Chondrocyte (in vitro differentiated cells): ENCODE results near the gene PANK1. TPM values are rescaled to one million over a fixed set of nuclear protein-coding genes. Genes with fewer than 3 reads are reported as not detected.

Source experiments
- DNase-seq: peaks from one replicate; pipeline ENCODE4 v3.0.0; 2021; ENCODE audit warnings: mixed read lengths, low spot score
- H3K27ac Mint-ChIP-seq: one replicate; pipeline ENCODE4 v1.8.0; 2021; ENCODE audit warnings: mild to moderate bottlenecking, moderate library complexity, mixed read lengths; ENCODE audit not compliant: unreplicated experiment
- H3K27me3 Mint-ChIP-seq: 2 replicates; pipeline ENCODE4 v1.8.0; 2021; ENCODE audit warnings: low read depth, mixed read lengths
- H3K36me3 Mint-ChIP-seq: 2 replicates; pipeline ENCODE4 v1.8.0; 2021; ENCODE audit warnings: low read depth, mixed read lengths
- H3K4me1 Mint-ChIP-seq: 2 replicates; pipeline ENCODE4 v1.8.0; 2021; ENCODE audit warnings: low read depth, mild to moderate bottlenecking, mixed read lengths
- H3K4me3 Mint-ChIP-seq: one replicate; pipeline ENCODE4 v1.8.0; 2021; ENCODE audit warnings: mild to moderate bottlenecking, moderate library complexity, mixed read lengths; ENCODE audit not compliant: unreplicated experiment
- H3K9me3 Mint-ChIP-seq: 2 replicates; pipeline ENCODE4 v1.8.0; 2021; ENCODE audit warnings: low read depth, mixed read lengths
- total RNA-seq: library from RNA; stranded (reverse); gene quantifications from 3 replicates; pipeline ENCODE4 v1.2.1, GENCODE V29; 2021
- TF ChIP-seq, protein P1 (sequence below): fragments of 200-600 bp; sonication (generic); IDR thresholded peaks from 2 replicates; pipeline ENCODE4 v1.5.0; 2021; ENCODE audit warnings: antibody characterized with exemption, mild to moderate bottlenecking, moderate library complexity

The PANK1 gene
- total RNA-seq, 1 donor from 2014 or later, result 7.6 TPM

DNA sequence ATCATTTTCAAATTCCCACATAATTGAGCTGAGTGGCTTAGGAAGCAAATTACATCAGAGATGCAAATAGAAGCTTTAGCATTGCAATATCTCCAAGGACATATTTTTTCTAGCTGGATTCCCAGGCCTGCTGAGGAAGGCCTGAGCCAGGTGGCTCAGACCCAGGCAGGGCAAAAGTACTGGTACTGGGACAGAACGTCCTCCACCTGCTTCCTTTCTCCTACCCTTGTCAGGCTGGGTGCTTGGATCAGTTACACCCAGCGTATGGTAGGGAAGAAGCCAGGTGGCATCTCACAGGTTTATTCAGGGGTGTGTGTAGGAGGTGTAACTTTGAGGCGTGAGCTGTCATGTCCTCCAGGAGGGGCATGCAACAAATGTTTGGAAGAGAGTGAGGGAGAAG lies 3.0 kb upstream of the PANK1 start:
- Mint-ChIP-seq H3K4me1 (peaks cover 13% of the 10 kb centered on the region), H3K9me3 (no peaks in the 10 kb centered on the region)
- TF ChIP-seq, protein P1, sequence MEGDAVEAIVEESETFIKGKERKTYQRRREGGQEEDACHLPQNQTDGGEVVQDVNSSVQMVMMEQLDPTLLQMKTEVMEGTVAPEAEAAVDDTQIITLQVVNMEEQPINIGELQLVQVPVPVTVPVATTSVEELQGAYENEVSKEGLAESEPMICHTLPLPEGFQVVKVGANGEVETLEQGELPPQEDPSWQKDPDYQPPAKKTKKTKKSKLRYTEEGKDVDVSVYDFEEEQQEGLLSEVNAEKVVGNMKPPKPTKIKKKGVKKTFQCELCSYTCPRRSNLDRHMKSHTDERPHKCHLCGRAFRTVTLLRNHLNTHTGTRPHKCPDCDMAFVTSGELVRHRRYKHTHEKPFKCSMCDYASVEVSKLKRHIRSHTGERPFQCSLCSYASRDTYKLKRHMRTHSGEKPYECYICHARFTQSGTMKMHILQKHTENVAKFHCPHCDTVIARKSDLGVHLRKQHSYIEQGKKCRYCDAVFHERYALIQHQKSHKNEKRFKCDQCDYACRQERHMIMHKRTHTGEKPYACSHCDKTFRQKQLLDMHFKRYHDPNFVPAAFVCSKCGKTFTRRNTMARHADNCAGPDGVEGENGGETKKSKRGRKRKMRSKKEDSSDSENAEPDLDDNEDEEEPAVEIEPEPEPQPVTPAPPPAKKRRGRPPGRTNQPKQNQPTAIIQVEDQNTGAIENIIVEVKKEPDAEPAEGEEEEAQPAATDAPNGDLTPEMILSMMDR, result no peak

DNA sequence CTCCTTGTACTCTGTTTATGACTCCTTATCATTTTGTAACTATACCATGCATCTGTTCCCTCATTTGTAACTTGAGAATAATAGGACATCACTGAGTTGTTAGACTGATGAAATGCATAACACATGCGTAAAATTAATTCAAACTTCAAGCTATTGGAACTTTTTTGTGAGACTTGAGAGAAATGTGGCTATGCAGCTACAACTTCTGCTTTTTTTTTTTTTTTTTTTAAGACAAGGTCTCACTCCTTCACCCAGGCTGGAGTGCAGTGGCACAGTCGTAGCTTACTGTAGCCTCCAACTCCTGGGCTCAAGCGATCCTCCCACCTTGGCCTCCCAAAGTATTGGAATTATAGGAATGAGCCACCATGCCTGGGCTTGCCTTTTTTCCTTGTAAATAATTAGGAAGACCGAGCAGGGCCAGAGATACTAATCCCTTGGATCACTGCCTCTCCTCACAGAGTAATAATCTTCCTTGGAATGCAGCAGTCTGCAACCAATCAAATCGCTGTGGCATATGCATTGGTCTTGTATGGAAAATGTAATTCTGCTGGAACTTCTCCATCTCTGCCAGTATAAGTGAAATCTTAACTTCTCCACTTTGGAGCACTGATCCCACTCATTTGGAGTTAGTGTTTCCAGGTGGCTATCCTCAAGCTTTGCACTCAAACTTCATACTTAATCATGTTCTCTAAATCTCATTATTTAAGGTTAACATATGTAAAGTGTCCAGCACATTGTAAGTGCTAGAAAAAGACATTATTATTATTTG lies 2.0 kb upstream of the PANK1 start:
- H3K4me1 Mint-ChIP-seq, result peaks cover 17% of the 10 kb centered on the region
- no peaks in the 10 kb centered on the region for H3K9me3 Mint-ChIP-seq
- H3K27me3 Mint-ChIP-seq, result no peaks in the 10 kb centered on the region

More for the DNA sequence above, 3.0 kb upstream of the PANK1 start:
- Mint-ChIP-seq H3K4me3 (no peak overlapping the region), H3K36me3 (no peaks in the 10 kb centered on the region), H3K27ac (no peak overlapping the region), H3K27me3 (no peaks in the 10 kb centered on the region)
- DNase-seq, result no peak

DNA sequence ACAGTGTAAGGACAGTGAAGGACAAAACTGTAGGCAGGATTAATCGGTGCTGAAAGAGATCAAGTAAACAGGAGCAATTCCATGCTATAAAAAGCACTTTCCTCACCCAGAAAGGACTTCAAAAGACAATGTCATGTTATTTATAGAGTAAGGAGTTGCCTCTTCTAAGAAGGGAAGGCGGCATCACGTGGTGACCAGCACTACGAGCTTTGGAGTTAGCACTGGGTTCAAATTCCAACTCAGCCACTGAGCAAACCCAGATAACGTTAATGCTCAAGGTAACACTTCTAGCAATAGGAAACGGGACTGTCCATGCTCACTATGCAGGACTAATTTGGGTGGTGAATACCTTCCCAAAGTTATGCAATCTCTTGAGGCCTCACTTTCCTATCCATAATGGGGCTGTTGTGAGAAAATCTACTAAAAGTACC lies 715 bp upstream of the PANK1 start:
- TF ChIP-seq, protein P1, result no peak
- no peaks in the 10 kb centered on the region for H3K27me3 Mint-ChIP-seq
- peak overlapping the region; percentile 100 for H3K27ac Mint-ChIP-seq
- H3K4me3 Mint-ChIP-seq, result no peak overlapping the region
- DNase-seq, result no peak
- peaks cover 20% of the 10 kb centered on the region for H3K4me1 Mint-ChIP-seq
- no peaks in the 10 kb centered on the region for H3K36me3 Mint-ChIP-seq
- no peaks in the 10 kb centered on the region for H3K9me3 Mint-ChIP-seq

More for the DNA sequence above, 2.0 kb upstream of the PANK1 start:
- H3K4me3 Mint-ChIP-seq, result no peak overlapping the region
- H3K36me3 Mint-ChIP-seq, result no peaks in the 10 kb centered on the region
- DNase-seq, result no peak
- no peak overlapping the region for H3K27ac Mint-ChIP-seq
- TF ChIP-seq, protein P1, result no peak

DNA sequence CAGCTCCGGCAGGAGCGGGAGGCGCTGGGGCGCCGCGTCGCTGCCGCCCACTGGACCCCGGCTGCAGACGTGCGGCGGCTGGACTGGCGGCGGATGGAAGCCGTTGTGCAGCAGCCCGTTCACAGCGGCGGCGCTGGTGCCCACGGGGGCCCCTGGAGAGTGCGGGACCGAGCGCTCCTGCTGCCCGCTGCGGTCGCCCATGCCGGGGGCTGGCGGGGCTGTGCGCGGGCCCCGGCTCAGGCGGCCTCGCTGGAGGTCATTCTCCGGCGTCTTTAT lies 413 bp downstream of the PANK1 start:
- Mint-ChIP-seq H3K27ac (no peak overlapping the region), H3K4me3 (no peak overlapping the region), H3K4me1 (peaks cover 28% of the 10 kb centered on the region), H3K36me3 (no peaks in the 10 kb centered on the region), H3K9me3 (no peaks in the 10 kb centered on the region), H3K27me3 (no peaks in the 10 kb centered on the region)
- TF ChIP-seq, protein P1, result peak; percentile 38
- no peak for DNase-seq

DNA sequence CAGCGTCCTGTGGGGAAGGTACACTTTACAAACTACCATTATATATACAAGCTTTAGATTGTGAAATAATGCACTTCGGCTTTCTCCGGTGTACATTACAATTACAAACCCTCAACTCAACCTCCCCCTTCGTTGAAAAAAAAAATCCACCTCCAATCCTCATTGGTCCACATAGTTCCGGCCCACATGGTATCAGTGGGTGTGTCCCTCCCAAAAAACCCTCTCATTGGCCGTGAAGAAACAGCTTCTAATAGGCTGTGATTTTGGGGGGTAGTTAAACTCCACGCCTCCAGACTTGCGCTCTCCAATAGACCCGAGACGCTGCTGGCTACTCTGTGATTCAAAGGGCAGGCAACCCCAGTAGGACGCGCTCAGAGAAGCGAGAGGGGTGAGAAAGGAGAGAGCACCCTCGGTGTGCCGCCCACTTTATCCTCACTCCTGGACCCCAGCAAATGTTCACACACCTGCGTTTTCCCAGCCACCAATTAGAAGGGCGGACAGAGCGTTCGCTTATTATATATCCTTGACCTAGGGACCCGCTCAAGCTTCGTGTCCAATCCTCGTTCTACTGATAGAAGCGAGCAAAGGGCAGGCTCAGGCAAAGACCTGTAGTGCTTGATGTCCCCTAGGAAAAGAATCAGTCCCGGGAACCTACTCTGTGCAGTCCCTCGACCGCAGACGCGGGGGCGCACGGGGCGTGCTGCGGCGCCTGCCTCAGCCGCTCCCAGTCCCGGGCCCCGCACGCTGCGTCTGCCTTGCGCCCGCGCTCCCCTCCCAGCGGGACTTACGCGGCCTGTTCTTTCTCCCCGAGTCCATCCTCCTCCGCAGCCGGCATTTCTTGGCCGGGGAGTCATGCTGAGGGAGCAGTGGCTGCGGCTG lies 991 bp downstream of the PANK1 start:
- Mint-ChIP-seq H3K27ac (no peak overlapping the region), H3K9me3 (no peaks in the 10 kb centered on the region), H3K36me3 (no peaks in the 10 kb centered on the region), H3K4me3 (no peak overlapping the region), H3K4me1 (peaks cover 28% of the 10 kb centered on the region), H3K27me3 (no peaks in the 10 kb centered on the region)
- DNase-seq, result peak; percentile 88
- TF ChIP-seq, protein P1, result peak; percentile 44
